D721Med (cell line): ENCODE data around the gene ACACA.
A peak's percentile ranks its signal among the peaks of the same experiment; 100 is the strongest.

Experiments used
- DNase-seq: peaks from one replicate; pipeline ENCODE4 v3.0.0; 2011; ENCODE audit warnings: low spot score; ENCODE audit not compliant: insufficient read length
- FAIRE-seq: peaks from 2 replicates; lab custom pipeline; 2011; peaks lifted over from hg19 to GRCh38; lab: Jason Lieb, UNC
- TF ChIP-seq, protein P1 (sequence below): IDR thresholded peaks from 2 replicates; pipeline ENCODE4 v1.5.1; 2012; ENCODE audit warnings: mild to moderate bottlenecking, control low read depth; ENCODE audit not compliant: insufficient read depth; ENCODE audit errors: missing control alignments

ACACA gene

GRCh38 chr17:37182786-37183465, 223.7 kb downstream of the ACACA start:
- FAIRE-seq = no peak

DNA sequence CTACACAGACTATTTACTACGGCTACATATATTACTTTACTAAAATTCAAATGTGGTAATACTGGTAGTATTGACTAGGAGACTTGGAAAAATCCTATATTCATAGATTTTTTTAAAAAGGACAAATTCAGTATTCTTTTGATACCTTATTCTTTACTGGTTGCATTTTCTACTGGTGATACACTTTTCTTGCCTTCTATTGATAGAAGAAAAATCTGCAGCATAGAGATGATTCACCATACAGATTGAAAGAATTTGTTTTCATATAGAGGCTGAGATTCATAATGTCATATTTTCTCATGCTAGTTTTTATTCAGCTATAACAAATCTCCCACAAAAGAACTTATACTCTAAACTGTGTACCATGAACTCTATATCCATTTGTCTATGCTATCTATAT, 226.3 kb downstream of the ACACA start:
- no peak for FAIRE-seq
- TF ChIP-seq, protein P1, sequence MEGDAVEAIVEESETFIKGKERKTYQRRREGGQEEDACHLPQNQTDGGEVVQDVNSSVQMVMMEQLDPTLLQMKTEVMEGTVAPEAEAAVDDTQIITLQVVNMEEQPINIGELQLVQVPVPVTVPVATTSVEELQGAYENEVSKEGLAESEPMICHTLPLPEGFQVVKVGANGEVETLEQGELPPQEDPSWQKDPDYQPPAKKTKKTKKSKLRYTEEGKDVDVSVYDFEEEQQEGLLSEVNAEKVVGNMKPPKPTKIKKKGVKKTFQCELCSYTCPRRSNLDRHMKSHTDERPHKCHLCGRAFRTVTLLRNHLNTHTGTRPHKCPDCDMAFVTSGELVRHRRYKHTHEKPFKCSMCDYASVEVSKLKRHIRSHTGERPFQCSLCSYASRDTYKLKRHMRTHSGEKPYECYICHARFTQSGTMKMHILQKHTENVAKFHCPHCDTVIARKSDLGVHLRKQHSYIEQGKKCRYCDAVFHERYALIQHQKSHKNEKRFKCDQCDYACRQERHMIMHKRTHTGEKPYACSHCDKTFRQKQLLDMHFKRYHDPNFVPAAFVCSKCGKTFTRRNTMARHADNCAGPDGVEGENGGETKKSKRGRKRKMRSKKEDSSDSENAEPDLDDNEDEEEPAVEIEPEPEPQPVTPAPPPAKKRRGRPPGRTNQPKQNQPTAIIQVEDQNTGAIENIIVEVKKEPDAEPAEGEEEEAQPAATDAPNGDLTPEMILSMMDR = no peak

More at GRCh38 chr17:37182786-37183465, 223.7 kb downstream of the ACACA start:
- DNase-seq = no peak
- TF ChIP-seq, protein P1 = no peak

GRCh38 chr17:37179893-37180292, 226.7 kb downstream of the ACACA start:
- TF ChIP-seq, protein P1 = no peak

More for the DNA sequence above, 226.3 kb downstream of the ACACA start:
- DNase-seq = no peak

DNA sequence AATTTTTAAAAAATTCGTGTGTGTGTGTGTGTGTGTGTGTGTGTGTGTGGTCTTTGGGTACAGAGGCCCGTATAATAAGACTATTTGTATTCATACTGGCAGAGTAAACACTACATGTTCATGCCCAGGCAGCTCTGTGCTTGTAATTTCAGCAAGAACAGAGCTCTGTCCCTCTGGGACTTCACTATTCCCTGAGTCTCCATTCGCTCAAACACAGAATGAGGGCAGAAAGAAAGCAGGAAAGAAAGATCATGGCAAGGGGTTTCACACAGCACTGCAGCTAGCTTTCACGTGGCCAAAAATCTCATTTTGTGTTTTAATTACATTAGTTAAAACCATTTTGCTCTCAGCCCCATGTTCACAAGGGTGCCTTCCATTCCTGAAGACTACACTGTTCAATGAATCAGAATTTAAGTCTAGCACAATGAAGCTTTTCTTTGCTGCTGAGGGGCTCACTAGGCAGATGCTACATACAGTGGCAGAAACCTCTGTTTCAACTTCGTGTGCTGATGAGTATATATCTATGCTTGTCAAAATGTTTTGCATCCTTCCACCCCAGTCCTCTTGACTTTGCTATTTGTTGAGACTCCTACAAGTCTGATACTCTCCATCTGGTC, 229.3 kb downstream of the ACACA start:
- FAIRE-seq = no peak
- TF ChIP-seq, protein P1 = no peak
- no peak for DNase-seq

More at GRCh38 chr17:37179893-37180292, 226.7 kb downstream of the ACACA start:
- FAIRE-seq (no peak), DNase-seq (no peak)

DNA sequence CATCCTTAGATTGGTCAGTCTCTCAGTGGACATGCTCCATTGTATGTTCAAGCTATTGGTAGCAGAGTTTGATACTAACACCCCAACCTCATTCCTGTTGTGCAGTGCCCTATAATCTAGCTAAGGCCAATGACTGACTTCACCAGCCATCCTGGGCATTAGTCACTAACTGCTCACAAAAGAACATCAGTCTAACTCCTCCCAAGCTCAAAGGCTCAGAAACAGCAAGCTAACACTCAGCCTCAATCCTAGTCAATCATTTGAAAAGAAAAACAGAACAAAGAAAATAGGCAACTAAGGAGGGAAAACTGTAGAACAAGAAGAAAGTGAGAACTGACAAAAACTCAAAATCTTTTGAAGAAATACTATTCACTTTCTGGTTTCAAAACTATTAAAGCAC, 229.9 kb downstream of the ACACA start:
- TF ChIP-seq, protein P1 = no peak
- FAIRE-seq = no peak
- DNase-seq = no peak

DNA sequence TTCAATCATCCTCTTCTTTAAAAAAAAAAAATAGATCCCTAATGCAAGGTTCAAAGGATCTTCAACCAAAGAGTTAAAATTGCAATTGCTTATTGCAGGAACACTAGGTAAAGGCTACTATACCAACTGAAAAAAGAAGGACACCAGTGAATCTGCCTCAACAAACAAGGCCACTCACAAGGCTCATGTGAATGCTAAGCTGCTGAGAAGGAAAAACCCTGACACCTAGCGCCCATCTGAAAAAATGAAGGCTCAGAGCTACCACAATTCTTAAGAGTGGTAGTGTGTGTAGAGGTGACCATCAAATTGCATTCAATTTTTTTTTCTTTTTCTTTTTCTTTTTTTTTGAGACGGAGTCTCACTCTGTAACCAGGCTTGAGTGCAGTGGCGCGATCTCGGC, 232.4 kb downstream of the ACACA start:
- FAIRE-seq (no peak), DNase-seq (no peak)
- TF ChIP-seq, protein P1 = peak; percentile 11
